Astrocyte of the cerebellum (primary cell): ENCODE data around the gene CDS1.
A peak's percentile ranks its signal among the peaks of the same experiment; 100 is the strongest.
"Not testable (repeated sequence)": the region's sequence is repeated elsewhere in the genome, so short reads cannot be mapped to it uniquely, and the experiment has no call there.

Source experiments
- DNase-seq: peaks from one replicate; pipeline ENCODE4 v3.0.0-alpha.2; 2011; ENCODE audit warnings: low read depth
- H3K4me3 ChIP-seq: 2 replicates; pipeline ENCODE4 v1.5.1; 2011; ENCODE audit warnings: mild to moderate bottlenecking, low read depth, low read length, moderate library complexity
- in situ Hi-C: cut with HindIII; loops from 2 replicates; pipeline ENCODE4 v1.10.0; 2017; ENCODE audit warnings: low sequenced_read_pairs
- TF ChIP-seq, protein P1 (sequence below): IDR thresholded peaks from 2 replicates; pipeline ENCODE4 v1.5.1; 2012; ENCODE audit warnings: low read length, low read depth, moderate library complexity, mild to moderate bottlenecking; ENCODE audit errors: missing control alignments

Gene CDS1

GRCh38 chr4:84677995-84678394, 95.1 kb downstream of the CDS1 start:
- in situ Hi-C loops, result no loop called here
- H3K4me3 ChIP-seq, result no peak overlapping the region
- no peak for DNase-seq

DNA sequence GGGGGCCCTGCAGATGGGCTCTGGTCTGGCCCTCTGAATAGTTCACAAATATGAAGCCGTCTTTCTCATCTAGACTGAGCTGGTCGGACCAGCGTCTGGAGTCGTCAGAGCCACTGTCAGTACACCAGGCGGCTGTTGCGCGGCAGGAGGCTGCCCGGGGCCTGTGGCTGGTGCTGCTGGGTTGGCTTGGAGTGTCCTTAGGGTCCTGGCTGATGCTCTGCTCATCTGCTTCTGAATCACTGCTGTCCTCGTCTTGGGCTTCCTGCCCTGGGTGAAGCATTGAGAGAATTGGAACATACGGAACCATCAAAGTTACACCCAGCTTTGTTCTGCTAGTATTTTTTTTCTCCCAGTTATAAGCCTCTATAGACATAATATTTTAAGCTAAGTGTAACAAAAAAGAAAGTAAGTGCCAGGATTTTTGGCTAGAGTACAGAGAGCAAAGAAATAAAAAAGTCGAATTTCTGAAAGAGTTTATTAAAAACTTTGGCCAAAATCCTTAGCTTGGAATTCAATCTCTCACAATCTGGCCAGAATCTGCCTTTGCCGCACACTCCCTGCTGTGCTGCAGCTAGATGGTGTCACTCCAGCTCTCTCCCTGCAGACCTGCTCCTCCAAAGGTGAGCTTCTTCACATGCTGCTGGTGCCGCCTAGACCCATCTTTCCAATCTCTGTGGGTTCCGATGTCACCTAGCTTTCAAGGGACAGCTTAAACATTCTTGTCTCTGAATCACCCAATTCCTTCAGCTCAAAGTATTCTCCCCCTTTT, 96.2 kb downstream of the CDS1 start:
- in situ Hi-C loops, result no loop called here
- TF ChIP-seq, protein P1, sequence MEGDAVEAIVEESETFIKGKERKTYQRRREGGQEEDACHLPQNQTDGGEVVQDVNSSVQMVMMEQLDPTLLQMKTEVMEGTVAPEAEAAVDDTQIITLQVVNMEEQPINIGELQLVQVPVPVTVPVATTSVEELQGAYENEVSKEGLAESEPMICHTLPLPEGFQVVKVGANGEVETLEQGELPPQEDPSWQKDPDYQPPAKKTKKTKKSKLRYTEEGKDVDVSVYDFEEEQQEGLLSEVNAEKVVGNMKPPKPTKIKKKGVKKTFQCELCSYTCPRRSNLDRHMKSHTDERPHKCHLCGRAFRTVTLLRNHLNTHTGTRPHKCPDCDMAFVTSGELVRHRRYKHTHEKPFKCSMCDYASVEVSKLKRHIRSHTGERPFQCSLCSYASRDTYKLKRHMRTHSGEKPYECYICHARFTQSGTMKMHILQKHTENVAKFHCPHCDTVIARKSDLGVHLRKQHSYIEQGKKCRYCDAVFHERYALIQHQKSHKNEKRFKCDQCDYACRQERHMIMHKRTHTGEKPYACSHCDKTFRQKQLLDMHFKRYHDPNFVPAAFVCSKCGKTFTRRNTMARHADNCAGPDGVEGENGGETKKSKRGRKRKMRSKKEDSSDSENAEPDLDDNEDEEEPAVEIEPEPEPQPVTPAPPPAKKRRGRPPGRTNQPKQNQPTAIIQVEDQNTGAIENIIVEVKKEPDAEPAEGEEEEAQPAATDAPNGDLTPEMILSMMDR, result no peak
- no peak overlapping the region for H3K4me3 ChIP-seq
- DNase-seq, result no peak

More at GRCh38 chr4:84677995-84678394, 95.1 kb downstream of the CDS1 start:
- TF ChIP-seq, protein P1, result no peak

DNA sequence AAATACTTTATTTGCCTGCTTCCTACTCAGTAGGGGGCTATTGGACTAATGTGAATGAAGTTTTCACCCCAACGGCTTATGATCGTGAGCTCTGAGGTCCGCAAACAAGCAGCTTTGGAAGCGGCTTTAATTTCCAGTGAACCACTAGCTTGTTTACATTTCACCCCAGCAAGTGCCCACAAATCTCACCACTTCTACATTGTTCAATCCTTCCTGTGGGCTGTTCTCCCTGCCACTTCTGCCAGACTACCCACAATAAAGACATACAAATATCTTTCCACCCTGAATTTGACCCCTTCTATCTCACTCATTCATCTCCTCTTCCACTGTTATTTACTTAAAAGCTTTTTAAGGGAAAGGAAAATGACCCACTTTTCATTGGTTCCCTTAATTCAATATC, 98.0 kb downstream of the CDS1 start:
- peak; percentile 37 for DNase-seq
- in situ Hi-C loops, result no loop called here
- TF ChIP-seq, protein P1, result no peak
- no peak overlapping the region for H3K4me3 ChIP-seq

DNA sequence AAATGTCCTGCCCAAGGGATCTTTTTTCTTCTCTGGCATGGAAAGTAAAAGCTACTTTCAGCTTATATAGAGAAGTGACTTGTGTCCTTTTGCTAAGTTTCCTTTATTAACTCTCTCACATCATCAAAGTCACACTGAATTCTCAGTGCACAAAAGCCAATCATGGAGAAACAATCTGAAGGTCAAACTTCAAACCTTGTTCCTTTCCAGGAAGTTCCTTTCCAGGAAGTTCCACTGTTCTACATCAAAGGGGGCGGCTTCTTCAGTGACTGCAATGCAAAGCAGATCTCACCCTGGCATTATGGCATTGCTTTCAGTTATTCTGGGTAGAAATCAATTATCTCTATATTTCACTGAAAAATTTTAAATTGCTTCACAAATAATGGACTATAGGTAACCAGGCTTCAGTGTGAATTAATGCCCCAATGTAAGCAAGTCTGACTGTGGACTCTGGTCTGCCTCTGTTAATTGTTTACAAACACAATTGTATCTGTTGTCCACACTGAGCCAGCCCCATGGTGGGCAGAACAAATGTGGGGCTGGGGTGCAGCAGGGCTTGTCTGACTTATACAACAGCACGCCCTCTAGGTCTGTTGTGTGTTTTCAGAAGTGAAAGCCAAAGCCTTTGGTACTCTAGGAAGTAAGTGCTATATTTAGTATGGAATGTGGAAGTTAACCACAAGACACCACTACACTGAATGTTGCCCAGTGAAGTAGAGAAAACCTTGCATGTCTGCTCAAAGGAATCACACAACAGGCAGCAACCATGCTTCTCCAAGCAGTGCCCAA, 98.8 kb downstream of the CDS1 start:
- no peak overlapping the region for H3K4me3 ChIP-seq
- in situ Hi-C loops, result no loop called here
- TF ChIP-seq, protein P1, result peak; percentile 42
- peak; percentile 76 for DNase-seq

DNA sequence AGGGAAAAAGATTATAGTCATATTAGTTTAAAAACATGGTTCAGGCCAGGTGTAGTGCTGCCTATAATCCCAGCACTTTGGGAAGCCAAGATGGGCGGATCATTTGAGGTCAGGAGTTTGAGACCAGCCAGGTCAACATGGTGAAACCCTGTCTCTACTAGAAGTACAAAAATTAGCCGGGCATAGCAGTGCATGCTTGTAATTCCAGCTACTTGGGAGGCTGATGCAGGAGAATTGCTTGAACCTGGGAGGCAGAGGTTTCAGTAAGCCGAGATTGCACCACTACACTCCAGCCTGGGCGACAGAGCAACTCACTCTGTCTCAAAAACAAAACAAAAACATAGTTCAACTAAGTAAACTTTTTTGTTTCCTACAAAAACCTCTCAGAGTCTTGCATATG, 99.7 kb downstream of the CDS1 start:
- H3K4me3 ChIP-seq, DNase-seq, in situ Hi-C loops: not testable (repeated sequence)

- TF ChIP-seq, protein P1, result no peak
- no peak overlapping the region for H3K4me3 ChIP-seq
- no peak for DNase-seq
- in situ Hi-C loops, result no loop called here
Measured at GRCh38 chr4:84683064-84683850, 100.3 kb downstream of the CDS1 start.
